NB4 (cell line): Measurements from ENCODE around the gene SLC38A10.

Experiments
- CTCF ChIP-seq: IDR thresholded peaks from one replicate; pipeline ENCODE4 v1.5.1; 2012; ENCODE audit warnings: low read depth, low read length
- POLR2A ChIP-seq: IDR thresholded peaks from 2 replicates; pipeline ENCODE4 v1.6.1; 2011; ENCODE audit warnings: mild to moderate bottlenecking; ENCODE audit not compliant: insufficient read length; ENCODE audit errors: extremely low read depth

GRCh38 chr17:81207610-81208581 lies 87.2 kb downstream of the SLC38A10 start:
- TF ChIP-seq CTCF (no peak), POLR2A (no peak)
